ENCODE data around the gene DLG2.

DLG2 gene

GRCh38 chr11:84097186-84097585 lies 1530.0 kb downstream of the DLG2 start:
- DNase-seq (ENCODE audit: low read depth), result no peak

DNA sequence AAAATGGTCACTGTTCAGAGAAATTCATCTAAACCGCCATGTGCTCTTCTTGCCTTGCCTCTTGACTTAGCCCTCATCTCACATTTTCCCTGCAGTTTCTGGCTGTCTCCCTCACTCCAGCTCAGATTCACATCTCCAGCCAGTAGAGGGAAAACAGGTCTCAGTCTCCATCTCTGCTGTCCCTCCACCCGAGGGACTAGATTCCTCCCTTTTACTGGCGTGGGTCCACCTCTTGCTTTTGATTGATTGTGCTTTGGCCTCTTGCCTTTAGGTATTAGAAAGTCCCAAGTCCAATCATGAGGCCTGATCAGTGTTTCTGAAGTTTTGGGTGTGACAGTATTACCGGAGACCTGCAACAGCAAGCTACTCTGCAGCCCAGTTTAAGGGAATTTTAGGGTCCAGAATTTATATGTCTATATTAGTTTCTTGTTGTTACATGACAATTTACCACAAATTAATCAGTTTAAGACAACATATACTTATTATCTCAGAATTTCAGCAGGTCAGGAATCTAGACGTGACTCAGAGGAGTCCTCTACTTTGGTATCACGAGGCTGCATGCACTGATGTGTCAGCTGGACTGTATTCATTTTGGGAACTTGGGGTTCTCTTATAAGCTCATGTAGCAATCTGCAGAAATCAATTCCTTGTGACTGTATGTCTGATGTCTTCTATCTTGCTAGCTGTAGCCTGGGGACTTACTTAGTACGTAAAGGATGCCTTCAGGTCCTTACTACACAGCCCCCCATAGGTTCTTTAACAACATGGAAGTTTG lies 1535.7 kb downstream of the DLG2 start:
- no peak for DNase-seq (ENCODE audit: low read depth)

DNA sequence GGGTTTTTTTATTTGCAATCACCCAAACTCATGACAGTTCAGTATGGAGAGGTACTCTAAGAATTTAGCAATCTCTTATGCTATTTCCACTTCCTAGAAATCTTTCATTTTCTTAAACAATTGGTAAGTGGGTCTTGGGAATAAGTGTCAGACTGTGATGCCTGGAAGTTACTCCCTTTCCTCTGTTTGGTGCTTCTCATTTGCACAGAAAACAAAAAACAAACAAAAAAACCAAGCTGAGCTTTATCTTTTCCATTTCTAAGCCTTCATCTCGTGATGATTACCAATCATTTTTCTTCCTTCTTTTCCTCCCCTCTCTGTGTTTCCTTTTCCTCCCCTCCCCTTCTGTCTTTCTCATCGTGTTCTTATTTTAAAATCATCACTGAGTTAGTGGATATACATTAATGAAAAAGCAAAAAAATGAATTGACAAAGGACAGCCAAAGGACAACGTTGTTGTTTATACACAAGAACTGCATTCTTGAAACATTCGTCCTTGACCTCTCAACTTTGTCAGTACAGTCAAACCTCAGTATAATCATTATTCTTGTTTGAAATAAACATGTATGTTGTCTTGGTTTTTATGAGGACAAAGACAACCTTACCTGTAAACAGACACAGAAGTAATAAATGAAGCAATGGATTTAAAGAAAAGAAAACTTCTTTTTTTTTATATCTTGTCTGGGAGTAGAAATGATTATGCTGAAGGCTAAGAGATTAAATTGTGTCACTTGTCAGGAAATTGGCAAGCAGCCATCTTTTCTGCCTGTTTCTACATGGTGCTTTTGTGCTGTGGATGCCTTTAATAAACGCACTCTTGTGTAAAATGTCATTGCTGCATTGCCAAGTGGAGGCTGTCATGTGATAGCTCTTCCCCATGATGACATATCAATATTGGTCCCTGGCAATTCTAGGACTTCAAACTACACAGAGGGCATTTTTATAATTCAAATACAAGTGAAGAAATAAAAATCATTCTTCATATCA lies 1537.8 kb downstream of the DLG2 start:
- DNase-seq (ENCODE audit: low read depth), result no peak

GRCh38 chr11:84071851-84072250 lies 1555.3 kb downstream of the DLG2 start:
- no peak for DNase-seq (ENCODE audit: low read depth)

DNA sequence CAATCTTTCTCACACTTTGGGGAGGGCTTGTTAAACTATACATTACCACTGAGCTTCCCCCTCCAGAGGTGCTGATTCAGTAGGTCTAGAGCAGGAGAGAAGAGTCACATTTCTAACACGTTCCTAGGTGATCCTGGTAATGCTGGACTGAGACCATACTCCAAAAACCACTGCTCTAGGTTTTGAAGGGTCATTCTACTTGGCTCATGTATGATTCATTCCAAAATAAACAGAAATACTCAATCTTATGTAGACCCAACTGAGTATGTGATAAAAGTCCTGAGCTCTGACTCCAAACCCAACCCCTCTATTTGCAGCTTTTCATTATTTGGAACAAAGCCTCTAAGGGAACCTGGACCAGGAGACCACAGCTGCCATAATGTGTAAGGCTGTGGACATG lies 1558.1 kb downstream of the DLG2 start:
- no peak for DNase-seq (ENCODE audit: low read depth)

DNA sequence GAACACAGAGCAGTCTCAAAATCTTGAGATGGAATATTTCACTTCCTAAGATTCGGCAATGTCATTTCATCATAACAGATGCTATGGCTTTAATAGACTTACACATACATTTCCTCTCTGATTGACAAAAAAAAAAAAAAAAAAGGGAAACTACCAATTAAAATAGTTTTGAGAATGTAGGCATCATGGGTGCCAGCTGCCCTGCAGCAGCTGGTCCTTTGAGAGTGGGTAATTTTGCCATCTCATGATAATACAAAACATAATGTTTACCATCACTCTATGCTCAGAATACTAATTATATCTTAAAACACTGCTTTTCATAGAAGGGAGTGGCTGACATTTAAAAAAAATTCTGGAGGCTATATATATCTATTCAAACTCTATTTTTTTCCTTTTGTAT lies 1565.4 kb downstream of the DLG2 start:
- no peak for DNase-seq (ENCODE audit: low read depth)

DNA sequence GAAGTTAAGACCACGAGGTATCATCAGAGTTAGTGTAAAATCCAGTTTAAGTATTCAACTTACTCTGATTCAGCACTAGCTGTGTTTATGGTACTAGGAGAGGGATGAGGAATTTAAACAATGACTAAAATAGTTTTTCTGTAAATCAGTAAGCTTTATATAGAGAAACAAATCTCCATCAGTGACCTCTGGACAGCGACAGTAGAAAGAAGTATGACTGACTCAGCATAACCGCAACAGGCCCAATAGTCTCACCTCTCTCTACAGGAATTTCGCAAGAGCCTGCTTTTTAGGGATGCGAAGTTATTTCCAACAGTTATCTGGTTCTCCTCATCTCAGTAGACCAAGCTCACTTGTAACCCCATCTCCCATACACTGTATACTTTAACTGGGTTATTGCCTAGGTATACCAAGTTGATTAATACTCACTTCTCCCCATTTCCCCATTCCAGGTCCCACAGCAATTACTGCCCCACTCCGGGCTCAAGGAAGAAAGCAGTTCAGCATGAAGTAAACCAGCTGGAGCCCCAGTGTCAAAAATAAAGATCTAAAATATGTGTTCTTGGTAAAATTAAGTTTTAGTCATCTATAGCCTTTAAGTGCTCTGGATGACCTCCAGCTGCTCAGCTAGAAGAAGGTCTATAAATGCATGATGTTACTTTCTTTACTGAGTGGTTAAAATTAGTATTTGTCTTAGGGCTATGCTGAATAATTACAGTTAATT lies 1570.3 kb downstream of the DLG2 start:
- DNase-seq (ENCODE audit: low read depth), result peak; percentile 7

DNA sequence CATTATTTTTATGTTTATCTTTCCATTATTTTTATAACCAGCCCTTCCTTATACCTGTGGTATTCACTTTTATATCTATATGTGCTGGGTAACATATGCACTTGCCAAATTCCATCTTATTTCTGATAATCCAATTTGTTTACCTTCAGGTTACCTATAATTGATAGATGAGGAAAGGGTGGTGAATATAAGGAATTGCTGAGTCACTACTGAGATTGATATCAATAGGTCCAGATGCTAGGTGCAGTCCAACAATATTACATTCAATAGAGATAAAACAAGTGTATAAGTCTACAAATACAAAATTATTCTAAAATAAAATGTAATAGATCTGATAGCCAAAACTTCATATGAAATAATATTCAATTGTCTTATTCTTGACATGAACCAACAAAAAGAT lies 1582.0 kb downstream of the DLG2 start:
- DNase-seq (ENCODE audit: low read depth), result no peak

- no peak for DNase-seq (ENCODE audit: low read depth)
Observed at GRCh38 chr11:84044706-84045105, 1582.4 kb downstream of the DLG2 start.

DNA sequence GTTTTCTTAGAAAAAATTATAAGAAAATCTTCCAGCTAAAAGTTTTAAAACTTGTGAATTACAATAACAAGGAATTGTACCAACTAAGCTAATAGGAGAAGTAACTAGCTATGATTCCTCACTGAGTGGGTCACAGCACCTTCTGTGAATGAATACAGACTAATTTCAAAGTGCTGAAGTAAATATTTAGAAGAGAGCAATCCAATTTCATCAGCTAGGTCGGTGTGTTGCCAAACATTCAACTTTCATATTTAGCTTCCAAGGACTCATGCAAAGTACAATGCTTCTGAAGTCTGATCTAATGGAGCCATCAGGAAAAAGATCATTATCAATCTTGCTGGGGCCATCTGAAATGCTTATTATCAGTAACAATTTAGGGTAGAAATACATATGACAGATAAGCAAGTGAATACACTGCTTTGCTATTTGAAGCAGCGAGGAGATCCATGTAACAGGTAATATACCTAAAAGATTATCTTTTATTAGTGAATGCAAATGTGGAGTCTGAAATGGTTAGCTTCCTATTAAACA lies 1590.4 kb downstream of the DLG2 start:
- DNase-seq (ENCODE audit: low read depth), result no peak

GRCh38 chr11:84035645-84036044 lies 1591.5 kb downstream of the DLG2 start:
- DNase-seq (ENCODE audit: low read depth), result no peak

- DNase-seq (ENCODE audit: low read depth), result no peak
Observed at GRCh38 chr11:84034484-84034883, 1592.7 kb downstream of the DLG2 start.

- DNase-seq (ENCODE audit: low read depth), result peak; percentile 74
Observed at GRCh38 chr11:84024266-84024665, 1602.9 kb downstream of the DLG2 start.

DNA sequence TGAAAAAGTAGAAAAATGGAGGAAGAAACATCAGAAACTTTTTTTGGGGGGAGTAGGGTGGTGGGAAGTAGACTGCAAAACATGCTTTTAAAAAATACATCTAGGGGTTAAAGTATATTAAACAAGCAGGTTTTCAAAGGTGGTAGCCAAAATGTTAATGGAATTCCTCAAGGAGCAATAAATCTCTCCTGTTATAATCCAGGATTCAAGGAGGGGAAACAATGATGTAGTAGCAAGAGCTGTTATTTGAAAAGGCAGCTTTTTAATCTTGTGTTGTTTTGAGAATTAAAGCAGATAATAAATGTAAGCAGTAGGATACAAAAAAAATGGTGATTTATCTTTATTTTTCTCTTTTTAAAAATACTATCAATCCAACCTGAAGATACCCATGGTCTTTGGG lies 1604.4 kb downstream of the DLG2 start:
- no peak for DNase-seq (ENCODE audit: low read depth)

- peak; percentile 39 for DNase-seq (ENCODE audit: low read depth)
Observed at GRCh38 chr11:84022201-84022600, 1604.9 kb downstream of the DLG2 start.

- no peak for DNase-seq (ENCODE audit: low read depth)
Observed at GRCh38 chr11:84021291-84021690, 1605.9 kb downstream of the DLG2 start.

DNA sequence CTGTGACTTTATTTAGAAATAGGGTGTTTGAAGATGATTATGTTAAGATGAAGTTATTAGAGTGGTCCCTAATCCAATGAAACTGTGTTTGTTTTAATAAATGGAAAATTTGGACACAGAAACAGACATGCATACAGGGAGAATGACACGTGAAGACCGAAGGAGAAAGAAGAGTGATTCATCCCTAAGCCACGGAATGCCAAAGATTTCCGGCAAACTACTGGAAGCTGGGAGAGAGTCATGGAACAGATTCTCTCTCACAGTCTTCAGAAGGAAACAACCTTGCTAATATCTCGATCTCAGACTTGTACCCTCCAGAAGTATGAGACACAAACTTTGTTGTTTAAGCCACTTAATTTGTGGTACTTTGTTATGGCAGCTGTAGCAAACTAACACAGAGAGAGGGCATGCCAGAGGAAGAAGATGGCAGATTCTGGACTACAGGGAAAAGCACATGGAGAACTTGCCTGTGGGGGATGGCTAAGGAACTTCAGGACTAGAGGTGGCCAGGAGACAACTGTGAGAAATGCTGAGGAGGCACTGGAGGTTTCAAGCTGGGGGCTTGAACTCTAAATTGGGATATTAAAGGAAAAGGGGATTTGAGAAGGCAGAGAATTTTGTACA lies 1607.5 kb downstream of the DLG2 start:
- DNase-seq (ENCODE audit: low read depth), result peak; percentile 87

GRCh38 chr11:84014539-84014938 lies 1612.6 kb downstream of the DLG2 start:
- DNase-seq (ENCODE audit: low read depth), result no peak

- DNase-seq (ENCODE audit: low read depth), result peak; percentile 55
Observed at GRCh38 chr11:84012171-84012826, 1614.8 kb downstream of the DLG2 start.

- no peak for DNase-seq (ENCODE audit: low read depth)
Observed at GRCh38 chr11:84003181-84003580, 1624.0 kb downstream of the DLG2 start.

- DNase-seq (ENCODE audit: low read depth), result no peak
Observed at GRCh38 chr11:83998921-83999320, 1628.2 kb downstream of the DLG2 start.
